Activated CD4-positive, alpha-beta T cell treated with anti-CD3 and anti-CD28 coated beads for 1 hour (primary cell): Measurements from ENCODE around the gene CARMIL3.
"Not testable (repeated sequence)": the region's sequence is repeated elsewhere in the genome, so short reads cannot be mapped to it uniquely, and the experiment has no call there.

Experiments used
- DNase-seq: peaks from one replicate; pipeline ENCODE4 v3.0.0-alpha.2; 2020

The CARMIL3 gene

DNA sequence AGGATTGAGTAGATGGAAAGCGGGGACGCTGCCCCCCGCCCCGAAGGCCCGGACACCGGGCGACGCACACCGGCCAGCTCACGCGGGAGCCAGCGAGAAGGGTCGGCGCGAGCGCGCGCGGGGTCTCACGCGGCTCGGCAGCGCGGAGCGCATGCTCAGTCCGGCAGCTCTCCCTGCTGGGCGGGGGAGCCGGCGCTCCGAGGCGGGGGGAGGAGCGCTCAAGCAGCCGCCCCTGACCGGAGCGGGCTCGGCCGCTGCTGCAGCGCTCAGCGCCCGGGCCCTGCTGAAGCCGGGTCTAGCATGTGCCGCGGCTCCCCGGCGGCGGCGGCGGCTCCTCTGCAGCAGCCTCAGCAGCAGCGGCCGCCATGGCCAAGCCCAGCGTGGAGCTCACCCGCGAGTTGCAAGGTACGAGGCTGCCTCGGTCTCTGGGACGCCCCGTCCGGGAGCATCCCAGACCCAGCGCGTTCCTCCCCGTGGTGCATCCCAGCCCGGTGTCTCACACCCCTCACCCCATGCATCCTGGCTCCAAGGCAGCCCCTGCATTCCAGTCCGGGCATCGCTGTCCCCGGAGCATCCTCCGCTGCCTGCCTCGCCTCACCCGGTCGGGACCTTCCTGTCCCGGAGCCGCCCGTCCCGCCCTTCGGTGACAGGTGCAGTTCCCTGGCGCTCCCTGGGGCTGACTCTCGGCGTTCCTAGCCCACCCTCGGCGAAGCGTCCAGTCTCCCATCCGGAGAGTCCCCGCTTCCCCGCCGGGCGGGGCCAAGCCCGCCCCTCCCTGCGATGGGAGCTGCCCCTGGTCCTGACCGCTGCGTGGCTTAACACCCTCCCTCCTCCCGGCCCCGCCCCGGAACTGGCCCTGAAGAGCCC lies at the start of gene CARMIL3:
CARMIL3 (plus strand) TSS at position 221 of the 867 bp plus-strand sequence; CDS start at position 366, 145 bp downstream.
- DNase-seq: peak; percentile 43

GRCh38 chr14:24006471-24006816 lies 45.4 kb upstream of the CARMIL3 start:
- not testable (repeated sequence) for DNase-seq

- peak; percentile 53 for DNase-seq
Observed at GRCh38 chr14:24006817-24007652, 44.8 kb upstream of the CARMIL3 start.

GRCh38 chr14:24011051-24011450 lies 40.8 kb upstream of the CARMIL3 start:
- no peak for DNase-seq

DNA sequence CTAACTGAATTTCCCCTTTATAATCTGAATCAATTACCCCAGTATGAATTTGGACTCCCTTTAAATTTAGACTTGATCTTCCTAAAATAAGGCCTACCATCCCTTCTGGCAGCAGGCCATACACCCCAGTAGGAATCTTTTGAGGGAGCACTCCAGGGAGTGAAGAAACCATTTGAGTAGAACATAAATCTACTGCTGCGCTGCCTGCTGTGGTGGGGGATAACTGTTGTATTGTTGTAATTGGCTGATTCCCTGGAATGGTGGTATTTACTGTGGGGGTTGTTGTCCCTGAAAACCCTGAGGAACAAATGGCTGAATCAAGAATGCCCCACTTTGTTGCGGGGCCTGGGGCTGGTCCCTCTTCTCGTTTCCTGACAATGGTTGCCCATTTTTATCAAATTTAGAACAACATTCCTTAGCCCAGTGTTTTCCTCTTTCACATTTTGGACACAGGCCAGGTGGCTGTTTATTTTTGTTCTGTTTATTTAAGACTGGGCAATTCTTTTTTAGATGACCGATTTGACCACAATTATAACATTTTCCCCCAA lies 39.0 kb upstream of the CARMIL3 start:
- not testable (repeated sequence) for DNase-seq

DNA sequence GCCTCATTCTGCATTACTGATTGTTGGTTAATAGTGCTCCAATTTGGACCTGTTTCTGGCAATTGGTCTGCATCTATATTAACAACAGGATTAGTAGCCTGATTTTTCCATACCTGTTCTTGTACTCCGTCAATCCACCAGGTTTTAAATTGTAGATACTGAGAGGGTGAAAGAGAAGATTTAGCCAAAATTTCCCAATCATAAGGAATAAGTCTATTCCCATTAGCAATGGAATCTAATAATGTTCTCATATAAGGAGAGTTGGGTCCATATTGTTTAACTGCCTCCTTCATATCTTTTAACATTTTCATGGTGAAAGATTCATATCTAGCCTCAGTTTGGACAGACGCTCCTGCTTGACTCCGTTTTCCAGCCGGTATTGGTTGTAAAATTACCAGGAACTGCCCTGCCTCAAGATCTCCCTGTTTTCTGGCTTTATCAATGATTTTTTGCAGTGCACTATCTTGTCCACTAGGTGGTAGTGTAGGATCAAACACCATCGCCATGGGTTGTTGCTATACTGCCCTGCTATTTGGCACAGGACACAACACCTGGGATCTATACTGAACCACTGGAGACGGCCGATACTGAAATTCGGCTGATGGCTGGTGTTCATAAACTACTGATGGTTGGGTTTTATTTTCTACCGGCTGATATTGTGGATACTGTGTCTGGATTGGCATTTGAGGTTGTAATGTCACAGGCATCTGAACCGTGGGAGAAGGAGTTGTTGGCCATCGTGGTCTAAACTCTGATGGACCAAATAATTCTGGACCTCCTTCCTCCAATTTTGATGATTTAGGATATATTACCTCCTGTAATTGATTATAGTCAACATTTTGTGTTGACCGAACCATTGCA lies 37.9 kb upstream of the CARMIL3 start:
- peak; percentile 33 for DNase-seq

- DNase-seq: not testable (repeated sequence)
Observed at GRCh38 chr14:24015745-24016144, 36.1 kb upstream of the CARMIL3 start.

GRCh38 chr14:24018978-24019377 lies 32.8 kb upstream of the CARMIL3 start:
- not testable (repeated sequence) for DNase-seq

DNA sequence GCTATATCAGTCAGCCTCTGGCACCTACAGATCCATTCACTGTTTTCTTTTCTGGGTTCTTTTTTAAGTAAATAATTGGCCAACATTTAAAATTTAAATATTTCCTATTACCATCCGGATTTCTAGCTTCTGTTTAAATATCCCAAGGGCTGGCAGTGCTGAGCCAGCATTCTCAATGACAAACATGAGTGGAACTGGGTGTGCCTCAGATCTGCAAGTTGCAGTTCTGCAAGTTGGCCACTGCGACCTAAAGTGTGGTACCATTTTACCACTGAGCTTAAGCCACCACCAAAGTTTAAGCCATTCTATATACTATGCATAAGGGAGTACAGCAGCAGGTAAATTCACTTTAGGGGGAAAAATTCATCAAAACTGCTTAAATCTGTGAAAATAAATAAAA lies 31.9 kb upstream of the CARMIL3 start:
- not testable (repeated sequence) for DNase-seq

DNA sequence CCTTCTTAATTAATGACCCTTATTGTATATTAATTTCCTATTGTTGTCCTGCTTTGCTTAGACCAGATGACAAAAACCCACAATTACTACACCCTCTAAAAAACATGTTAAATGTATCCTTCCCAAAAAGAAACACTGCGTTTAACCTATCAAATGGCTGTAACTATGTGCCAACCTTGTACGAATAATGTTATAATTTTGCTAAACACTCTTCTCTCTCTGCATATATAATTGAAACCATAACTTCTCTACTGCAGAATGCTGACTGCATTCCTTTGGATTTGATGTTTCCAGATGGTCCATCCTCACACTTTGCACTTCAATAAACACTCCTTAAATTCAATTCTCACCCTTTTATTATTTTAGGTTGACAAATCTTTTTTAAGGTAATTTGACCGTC lies 31.3 kb upstream of the CARMIL3 start:
- DNase-seq: not testable (repeated sequence)

- not testable (repeated sequence) for DNase-seq
Observed at GRCh38 chr14:24024939-24025418, 26.8 kb upstream of the CARMIL3 start.

GRCh38 chr14:24029687-24030086 lies 22.1 kb upstream of the CARMIL3 start:
- DNase-seq: not testable (repeated sequence)

- DNase-seq: not testable (repeated sequence)
Observed at GRCh38 chr14:24031331-24031730, 20.5 kb upstream of the CARMIL3 start.

DNA sequence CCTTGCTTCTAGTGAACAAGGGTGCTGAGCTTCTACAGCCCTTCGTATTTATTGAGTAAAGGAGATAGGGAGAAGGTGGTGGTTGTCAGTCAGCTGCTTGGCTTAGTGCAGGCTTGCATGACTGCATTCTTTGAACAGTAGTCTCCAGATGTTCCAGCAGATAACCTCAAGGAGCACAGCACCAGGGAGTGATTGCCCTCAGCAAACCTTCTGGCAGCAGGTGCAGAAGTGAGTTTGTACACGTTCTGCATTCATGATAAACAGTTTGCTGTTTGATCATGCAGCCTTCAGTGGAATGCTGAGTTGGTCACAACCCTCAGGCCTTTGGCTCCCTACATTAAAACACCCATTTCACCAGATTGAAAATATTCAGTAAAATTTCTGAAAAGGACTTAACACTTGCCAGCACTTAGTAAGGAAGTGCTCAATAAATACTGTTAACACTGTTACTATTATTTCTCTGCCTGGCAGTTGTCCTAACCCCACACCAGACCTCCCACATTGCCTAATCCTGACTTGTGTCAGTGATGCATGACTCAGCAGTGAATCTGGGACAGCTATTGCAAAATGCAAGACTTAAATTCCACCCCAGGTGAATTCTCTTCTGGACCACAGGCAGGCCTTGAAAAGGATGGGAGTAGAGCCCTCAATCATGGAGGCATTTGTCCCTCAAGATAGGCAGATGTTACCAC lies 18.9 kb upstream of the CARMIL3 start:
- DNase-seq: no peak

GRCh38 chr14:24035769-24036168 lies 16.0 kb upstream of the CARMIL3 start:
- DNase-seq: not testable (repeated sequence)

GRCh38 chr14:24036169-24036962 lies 15.4 kb upstream of the CARMIL3 start:
- peak; percentile 43 for DNase-seq

GRCh38 chr14:24036963-24037657 lies 14.7 kb upstream of the CARMIL3 start:
- DNase-seq: not testable (repeated sequence)

- no peak for DNase-seq
Observed at GRCh38 chr14:24037658-24038037, 14.2 kb upstream of the CARMIL3 start.

DNA sequence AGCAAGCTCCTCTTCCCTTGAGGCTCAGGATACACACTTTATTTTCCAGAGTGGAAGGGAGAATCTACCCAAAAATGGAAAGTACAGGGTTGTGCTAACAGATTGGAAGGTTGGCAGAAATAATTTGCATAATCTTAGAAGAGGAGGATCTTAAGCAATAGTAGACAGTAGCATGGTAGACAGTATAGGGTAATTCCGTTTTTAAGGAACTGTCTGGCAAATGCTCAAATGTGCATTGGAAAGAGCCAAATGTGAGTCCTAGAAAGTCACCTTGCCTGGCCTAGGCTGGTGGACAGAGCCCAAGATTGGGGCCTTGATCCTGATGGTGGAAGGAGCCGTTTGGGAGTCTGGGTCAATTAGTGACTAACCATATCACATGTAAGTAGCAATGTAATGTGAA lies 13.1 kb upstream of the CARMIL3 start:
- DNase-seq: no peak

DNA sequence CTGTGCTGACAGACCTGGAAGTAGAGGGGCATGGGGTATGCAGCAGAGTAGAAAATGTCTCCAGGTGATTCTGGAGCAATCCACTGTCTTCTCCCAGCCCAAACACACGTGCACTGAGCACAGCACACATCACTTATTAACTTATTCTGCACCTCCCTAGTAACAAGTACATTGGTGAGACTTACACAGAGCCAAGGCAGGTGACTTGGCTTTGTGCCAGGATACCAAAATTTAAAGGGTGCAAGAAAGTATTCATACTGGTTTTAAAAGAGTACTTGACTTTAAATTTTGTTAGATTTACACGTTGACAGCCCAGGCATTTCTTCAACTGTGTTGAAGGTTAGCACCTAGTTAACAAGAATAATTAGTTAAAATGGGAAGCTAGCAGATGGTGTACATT lies 11.1 kb upstream of the CARMIL3 start:
- no peak for DNase-seq
